A673 (cell line): ENCODE data around the gene GGA3. TPM values are rescaled to one million over a fixed set of nuclear protein-coding genes. Genes with fewer than 3 reads are reported as not detected.
A peak's percentile ranks its signal among the peaks of the same experiment; 100 is the strongest.
"Not testable (repeated sequence)": the region's sequence is repeated elsewhere in the genome, so short reads cannot be mapped to it uniquely, and the experiment has no call there.

Source experiments
- BruUV-seq: library from RNA; stranded (reverse); fragments of 400-500 nt; replicated peaks from 2 replicates; lab custom pipeline; 2021; lab: Mats Ljungman, UMichigan
- CTCF ChIA-PET: fragments of 300-600 bp; sonication (Branson Sonifier 250); formaldehyde crosslinking; loops from one replicate; lab custom pipeline; 2022; ENCODE audit warnings: antibody characterized with exemption; lab: Charles Lee
- POLR2A ChIA-PET: fragments of 300-600 bp; sonication (Branson Sonifier 250); formaldehyde crosslinking; loops from one replicate; lab custom pipeline; 2022; ENCODE audit warnings: antibody characterized with exemption; ENCODE audit not compliant: low non-redundant PET; lab: Charles Lee
- DNase-seq: peaks from one replicate; pipeline ENCODE4 v3.0.0-alpha.2; 2015; ENCODE audit warnings: low spot score
- H3K27ac ChIP-seq: fragments of 200-600 bp; sonication (generic); 2 replicates; pipeline ENCODE4 v1.5.1; 2016; ENCODE audit warnings: mixed run types, low read depth, mild to moderate bottlenecking, mixed read lengths, antibody characterized with exemption, low read length; ENCODE audit not compliant: poor library complexity, severe bottlenecking
- H3K27me3 ChIP-seq: fragments of 200-600 bp; sonication (generic); replicated peaks from 2 replicates; pipeline ENCODE4 v1.6.1; 2017; ENCODE audit warnings: mixed run types, low read depth, mild to moderate bottlenecking, mixed read lengths, antibody characterized with exemption, low read length; ENCODE audit not compliant: insufficient read depth, poor library complexity
- H3K36me3 ChIP-seq: fragments of 200-600 bp; sonication (generic); 2 replicates; pipeline ENCODE4 v1.6.1; 2016; ENCODE audit warnings: mixed run types, mild to moderate bottlenecking, mixed read lengths, antibody characterized with exemption, low read length; ENCODE audit not compliant: insufficient read depth, poor library complexity, severe bottlenecking
- H3K4me1 ChIP-seq: fragments of 200-600 bp; sonication (generic); 2 replicates; pipeline ENCODE4 v1.6.1; 2017; ENCODE audit warnings: mixed run types, mild to moderate bottlenecking, mixed read lengths, antibody characterized with exemption, low read length; ENCODE audit not compliant: insufficient read depth, poor library complexity, severe bottlenecking
- H3K4me3 ChIP-seq: fragments of 200-600 bp; sonication (generic); 2 replicates; pipeline ENCODE4 v1.5.1; 2016; ENCODE audit warnings: low read depth, mixed run types, mild to moderate bottlenecking, mixed read lengths, low read length; ENCODE audit not compliant: poor library complexity, severe bottlenecking
- H3K9me3 ChIP-seq: fragments of 200-600 bp; sonication (generic); 2 replicates; pipeline ENCODE4 v1.6.1; 2016; ENCODE audit warnings: mixed run types, low read depth, mild to moderate bottlenecking, mixed read lengths, antibody characterized with exemption, low read length; ENCODE audit not compliant: poor library complexity, severe bottlenecking
- EZH2 ChIP-seq: fragments of 200-600 bp; sonication (generic); IDR thresholded peaks from 2 replicates; pipeline ENCODE4 v1.6.1; 2017; ENCODE audit warnings: borderline replicate concordance, low read depth, mild to moderate bottlenecking, mixed read lengths, antibody characterized with exemption, low read length; ENCODE audit not compliant: poor library complexity, severe bottlenecking
- intact Hi-C: fragments of 100-400 bp; cut with micrococcal nuclease; formaldehyde crosslinking; loops from one replicate; pipeline ENCODE4 v1.10.0; 2022; ENCODE audit not compliant: unreplicated experiment
- total RNA-seq: library from RNA; stranded (reverse); gene quantifications from 2 replicates; pipeline ENCODE4 v1.2.3, GENCODE V29; 2021
- TF ChIP-seq, protein P1 (sequence below): fragments of 300-800, 200-600 bp; sonication (generic); conservative IDR thresholded peaks from 2 replicates; pipeline ENCODE4 v1.5.1; 2017; ENCODE audit warnings: low read depth, mild to moderate bottlenecking, antibody characterized with exemption, low read length, moderate library complexity, mixed read lengths

Gene GGA3
- total RNA-seq, 1 experiment from 2014 or later, result 52.7 TPM

DNA sequence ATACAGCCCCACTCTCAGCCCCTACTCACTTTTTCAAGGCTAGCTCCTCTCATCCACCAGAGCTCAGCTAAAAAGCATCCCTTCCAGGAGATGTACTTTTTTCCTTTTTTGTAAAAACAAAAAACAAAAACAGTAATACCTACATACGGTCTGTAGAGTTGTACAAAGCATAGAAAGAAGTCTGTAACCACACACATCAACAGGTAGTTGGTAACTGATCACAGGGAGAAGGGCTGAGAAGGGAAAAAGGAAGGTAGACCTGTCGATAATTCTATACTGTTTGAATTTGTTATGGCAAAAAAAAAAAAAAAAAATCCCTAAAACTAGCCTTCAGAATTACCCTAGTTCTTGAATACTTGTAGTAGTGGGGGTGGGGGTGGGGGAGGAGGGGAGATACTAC is 27.0 kb upstream of the GGA3 start:
- Histone ChIP-seq H3K4me3 (peak overlapping the region; percentile 87), H3K4me1 (no peaks in the 10 kb centered on the region), H3K27ac (peak overlapping the region; percentile 90), H3K36me3 (peaks cover 13% of the 10 kb centered on the region), H3K27me3 (no peaks in the 10 kb centered on the region), H3K9me3 (no peaks in the 10 kb centered on the region)
- intact Hi-C loops, result no loop called here
- POLR2A ChIA-PET, result no interaction called here
- TF ChIP-seq, protein P1, sequence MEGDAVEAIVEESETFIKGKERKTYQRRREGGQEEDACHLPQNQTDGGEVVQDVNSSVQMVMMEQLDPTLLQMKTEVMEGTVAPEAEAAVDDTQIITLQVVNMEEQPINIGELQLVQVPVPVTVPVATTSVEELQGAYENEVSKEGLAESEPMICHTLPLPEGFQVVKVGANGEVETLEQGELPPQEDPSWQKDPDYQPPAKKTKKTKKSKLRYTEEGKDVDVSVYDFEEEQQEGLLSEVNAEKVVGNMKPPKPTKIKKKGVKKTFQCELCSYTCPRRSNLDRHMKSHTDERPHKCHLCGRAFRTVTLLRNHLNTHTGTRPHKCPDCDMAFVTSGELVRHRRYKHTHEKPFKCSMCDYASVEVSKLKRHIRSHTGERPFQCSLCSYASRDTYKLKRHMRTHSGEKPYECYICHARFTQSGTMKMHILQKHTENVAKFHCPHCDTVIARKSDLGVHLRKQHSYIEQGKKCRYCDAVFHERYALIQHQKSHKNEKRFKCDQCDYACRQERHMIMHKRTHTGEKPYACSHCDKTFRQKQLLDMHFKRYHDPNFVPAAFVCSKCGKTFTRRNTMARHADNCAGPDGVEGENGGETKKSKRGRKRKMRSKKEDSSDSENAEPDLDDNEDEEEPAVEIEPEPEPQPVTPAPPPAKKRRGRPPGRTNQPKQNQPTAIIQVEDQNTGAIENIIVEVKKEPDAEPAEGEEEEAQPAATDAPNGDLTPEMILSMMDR, result no peak
- TF ChIP-seq EZH2, result no peak
- no peak for DNase-seq
- no TSS peak for BruUV-seq
- CTCF ChIA-PET, result no interaction called here

DNA sequence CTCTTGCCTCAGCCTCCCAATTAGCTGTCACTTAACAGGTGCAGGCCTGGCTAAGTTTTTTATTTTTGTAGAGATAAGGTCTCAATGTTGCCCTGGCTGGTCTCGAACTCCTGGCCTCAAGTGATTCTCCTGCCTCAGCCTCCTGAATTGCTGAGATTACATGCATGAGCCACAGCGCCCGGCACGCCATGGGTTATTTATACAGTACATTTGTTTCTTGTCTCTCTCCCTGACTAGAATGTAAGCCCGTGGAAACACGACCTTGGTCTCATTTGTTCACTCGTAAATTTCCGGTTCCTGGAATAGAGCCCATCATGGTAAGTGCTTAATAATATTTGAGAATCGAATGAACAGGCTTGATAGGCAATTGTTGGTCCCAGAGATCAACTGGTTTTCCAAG is 25.8 kb upstream of the GGA3 start:
- H3K27me3 ChIP-seq, result no peaks in the 10 kb centered on the region
- no peak overlapping the region for H3K4me3 ChIP-seq
- no peaks in the 10 kb centered on the region for H3K9me3 ChIP-seq
- BruUV-seq, result no TSS peak
- no peaks in the 10 kb centered on the region for H3K4me1 ChIP-seq
- CTCF ChIA-PET, result no interaction called here
- TF ChIP-seq EZH2, result no peak
- TF ChIP-seq, protein P1, result no peak
- peaks cover 13% of the 10 kb centered on the region for H3K36me3 ChIP-seq
- DNase-seq, result no peak
- POLR2A ChIA-PET, result no interaction called here
- intact Hi-C loops, result no loop called here
- H3K27ac ChIP-seq, result no peak overlapping the region

DNA sequence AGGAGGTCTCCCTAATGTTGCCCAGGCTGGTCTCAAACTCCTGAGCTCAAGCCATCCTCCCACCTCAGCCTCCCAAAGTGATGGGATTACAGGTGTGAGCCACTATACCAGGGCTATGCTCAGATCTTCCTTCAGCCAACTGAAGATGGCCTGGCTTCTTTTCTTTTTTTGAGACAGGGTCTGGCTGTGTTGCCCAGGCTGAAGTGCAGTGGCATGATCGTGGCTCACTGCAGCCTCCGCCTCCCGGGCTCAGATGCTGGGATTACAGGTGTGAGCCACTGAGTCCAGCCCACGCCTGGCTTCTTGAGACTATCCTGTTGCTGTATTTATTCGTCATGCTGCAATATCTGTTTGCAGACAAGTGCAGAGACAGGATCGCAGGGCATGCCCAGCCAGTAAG is 23.7 kb upstream of the GGA3 start:
- Histone ChIP-seq H3K4me3 (no peak overlapping the region), H3K36me3 (peaks cover 13% of the 10 kb centered on the region), H3K27ac (no peak overlapping the region), H3K9me3 (no peaks in the 10 kb centered on the region), H3K27me3 (no peaks in the 10 kb centered on the region), H3K4me1 (no peaks in the 10 kb centered on the region)
- BruUV-seq, result no TSS peak
- ChIA-PET CTCF (no interaction called here), POLR2A (interaction anchor here (0.7 kb wide), 1 partner anchor 325 kb away, joined by 22 read pairs; no protein-coding TSS in a partner anchor)
- no peak for TF ChIP-seq EZH2
- TF ChIP-seq, protein P1, result no peak
- intact Hi-C loops, result no loop called here
- DNase-seq, result no peak

DNA sequence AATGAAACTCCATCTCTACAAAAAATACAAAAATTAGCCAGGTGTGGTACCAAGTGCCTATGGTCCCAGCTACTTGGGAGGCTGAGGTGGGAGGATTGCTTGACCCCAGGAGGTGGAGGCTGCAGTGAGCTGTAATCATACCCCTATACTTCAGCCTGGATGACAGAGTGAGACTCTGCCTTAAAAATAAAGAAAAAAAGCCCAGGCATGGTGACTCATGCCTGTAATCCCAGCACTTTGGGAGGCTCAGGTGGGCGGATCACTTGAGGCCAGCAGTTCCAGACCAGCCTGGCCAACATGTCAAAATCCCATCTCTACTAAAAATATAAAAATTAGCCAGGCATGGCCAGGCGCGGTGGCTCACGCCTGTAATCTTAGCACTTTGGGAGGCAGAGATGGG is 18.8 kb upstream of the GGA3 start:
- CTCF ChIA-PET, result interaction anchor here (0.7 kb wide), 1 partner anchor 132 kb away, joined by 4 read pairs; no protein-coding TSS in a partner anchor
- DNase-seq, H3K9me3 ChIP-seq, POLR2A ChIA-PET, H3K27ac ChIP-seq, H3K4me1 ChIP-seq, H3K27me3 ChIP-seq, intact Hi-C loops, BruUV-seq, H3K36me3 ChIP-seq, H3K4me3 ChIP-seq: not testable (repeated sequence)
